GM19099 (cell line): ENCODE data around the gene LZTR1.

Source experiments
- POLR2A ChIP-seq: IDR thresholded peaks from 3 replicates; pipeline ENCODE4 v1.6.1; 2011; ENCODE audit warnings: low read depth; ENCODE audit not compliant: insufficient read length; ENCODE audit errors: extremely low read depth

The LZTR1 gene

DNA sequence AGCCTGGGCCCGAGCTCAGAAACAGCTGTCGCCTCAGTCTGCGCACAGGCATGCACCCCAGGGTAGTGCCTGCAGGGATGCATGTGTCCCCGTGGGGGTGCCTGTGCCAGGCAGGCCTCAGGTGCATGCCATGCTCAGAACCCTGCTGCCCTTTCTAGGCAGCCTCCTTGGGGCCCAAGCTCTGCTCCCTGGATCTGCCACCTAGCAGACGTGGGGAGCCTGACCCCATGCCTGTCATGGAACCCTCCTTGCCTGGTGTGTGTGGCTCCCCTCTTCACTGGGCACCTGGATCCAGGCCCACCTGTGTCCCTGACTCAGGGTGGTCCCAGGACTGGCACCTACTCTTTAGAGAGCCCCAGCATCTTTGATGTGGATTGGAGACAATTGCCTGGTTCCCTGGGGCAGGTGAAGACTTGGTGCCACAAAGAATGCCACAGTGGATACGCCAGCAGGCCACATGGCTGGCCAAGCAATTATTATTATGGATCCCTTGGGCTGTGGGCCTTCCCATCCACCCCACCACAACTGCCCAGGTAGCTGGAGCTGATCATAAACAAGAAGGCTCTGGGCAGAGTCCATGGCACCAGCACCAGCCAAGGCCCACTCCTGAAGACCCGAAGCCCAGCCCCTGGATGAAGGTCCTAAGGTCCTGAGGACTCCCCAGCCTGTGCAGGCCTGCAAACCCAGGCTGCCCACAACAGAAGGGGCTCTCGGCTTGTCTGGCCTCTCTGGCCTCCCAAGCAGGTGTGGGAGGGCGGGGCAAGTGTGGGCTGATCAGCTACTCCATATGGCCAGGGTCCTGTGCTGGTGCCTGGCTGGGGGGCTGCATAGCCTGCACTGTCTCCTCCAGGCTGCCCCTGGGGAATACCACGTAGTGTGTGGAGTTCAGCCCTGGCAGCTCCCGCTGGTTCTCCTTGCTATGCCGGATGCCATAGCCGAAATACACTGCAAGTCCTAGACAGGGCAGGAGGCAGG, 46.5 kb downstream of the LZTR1 start:
- no peak for TF ChIP-seq POLR2A

DNA sequence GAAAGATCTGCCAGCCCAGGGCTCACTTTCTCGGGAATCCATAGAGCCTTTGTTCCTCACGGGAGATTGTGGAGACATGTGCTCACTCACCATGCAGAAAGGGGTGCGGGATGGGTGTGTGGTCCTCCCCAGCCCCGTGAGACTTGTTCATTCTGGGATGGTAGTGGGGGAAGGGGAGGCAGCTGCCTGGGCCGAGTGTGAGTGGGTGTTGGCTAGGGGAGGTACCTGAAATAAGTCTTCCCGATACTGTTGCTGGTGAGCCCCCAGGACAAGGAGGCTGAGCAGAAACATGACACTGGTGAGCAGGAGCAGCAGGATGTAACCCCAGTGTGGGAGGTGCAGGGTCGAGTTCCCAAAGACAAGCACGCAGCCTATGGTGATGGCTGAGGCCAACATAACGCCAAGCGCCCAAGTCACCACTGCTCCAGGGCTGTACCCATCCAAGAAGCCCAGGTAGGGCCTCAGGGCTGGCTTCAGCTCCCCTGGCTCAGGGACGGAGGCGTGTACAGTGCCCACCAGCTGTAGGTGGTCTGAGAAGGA, 47.5 kb downstream of the LZTR1 start:
- TF ChIP-seq POLR2A = no peak

- no peak for TF ChIP-seq POLR2A
Observed at GRCh38 chr22:21030032-21030431, 47.9 kb downstream of the LZTR1 start.

- TF ChIP-seq POLR2A = no peak
Observed at GRCh38 chr22:21030621-21031544, 48.8 kb downstream of the LZTR1 start.

DNA sequence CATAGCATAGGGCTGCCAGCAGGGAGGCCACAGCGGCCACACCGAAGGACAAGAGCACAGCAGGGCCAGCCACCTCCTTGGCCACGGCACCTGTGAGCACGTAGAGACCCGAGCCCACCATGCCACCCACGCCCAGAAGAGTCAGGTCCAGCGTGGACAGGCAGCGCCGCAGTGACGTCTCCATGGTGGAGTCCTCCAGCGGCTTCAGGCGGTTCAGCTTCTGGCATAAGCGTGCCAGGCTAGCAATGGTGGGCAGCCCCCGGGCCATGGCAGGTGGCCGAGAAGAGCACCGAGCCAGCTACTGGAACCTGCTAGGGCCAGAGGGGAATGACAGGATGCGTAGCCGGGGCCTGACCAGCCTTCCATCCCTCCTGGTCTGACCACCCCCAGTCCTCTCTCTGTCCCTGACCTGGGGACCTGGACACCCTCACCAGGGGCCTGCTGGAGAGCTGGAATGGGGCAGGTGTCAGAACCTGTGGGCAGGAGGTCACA, 49.5 kb downstream of the LZTR1 start:
- TF ChIP-seq POLR2A = no peak

GRCh38 chr22:21032037-21032867, 50.2 kb downstream of the LZTR1 start, which contains the start of gene SLC7A4:
TSS of gene SLC7A4 (minus strand) at chr22:21032561. CDS start at chr22:21031812, 749 bp downstream.
- TF ChIP-seq POLR2A = no peak

DNA sequence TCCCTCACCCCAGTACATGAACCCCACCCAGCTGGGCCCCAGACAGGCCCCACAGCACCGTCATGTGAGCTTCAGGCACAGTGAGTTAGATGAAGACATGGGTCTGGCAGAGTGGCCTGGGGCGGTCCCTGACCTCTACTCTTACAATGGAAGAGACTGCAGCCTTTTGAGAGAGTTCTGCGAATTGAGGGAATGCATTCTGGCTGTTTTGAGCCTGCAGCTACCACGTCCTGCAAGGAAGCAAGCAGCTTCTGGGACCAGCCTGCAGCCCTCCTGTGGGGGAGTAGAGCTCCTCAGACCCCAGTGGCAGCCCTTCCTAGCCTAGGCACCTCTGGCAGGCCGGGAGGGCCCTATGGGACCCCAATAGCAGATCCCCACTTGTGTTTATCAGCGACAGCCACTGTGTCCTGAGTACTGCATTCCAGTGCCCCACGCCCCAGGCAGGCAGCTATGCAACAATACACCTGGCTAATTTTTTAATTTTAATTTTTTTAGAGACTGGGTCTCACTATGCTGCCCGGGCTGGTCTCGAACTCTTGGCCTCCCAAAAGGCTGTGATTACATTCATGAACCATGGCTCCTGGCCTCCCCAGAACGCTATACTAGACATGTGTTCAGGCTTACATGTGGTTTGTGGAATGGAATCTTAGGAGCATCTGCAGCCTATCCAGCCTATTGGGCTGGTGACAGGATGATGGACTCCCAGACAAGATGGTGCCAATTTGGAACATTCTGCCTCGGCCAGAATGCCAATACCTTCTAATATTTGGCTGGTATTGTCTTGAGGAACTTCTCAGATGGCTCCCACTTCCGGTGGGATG, 51.0 kb downstream of the LZTR1 start:
- no peak for TF ChIP-seq POLR2A

DNA sequence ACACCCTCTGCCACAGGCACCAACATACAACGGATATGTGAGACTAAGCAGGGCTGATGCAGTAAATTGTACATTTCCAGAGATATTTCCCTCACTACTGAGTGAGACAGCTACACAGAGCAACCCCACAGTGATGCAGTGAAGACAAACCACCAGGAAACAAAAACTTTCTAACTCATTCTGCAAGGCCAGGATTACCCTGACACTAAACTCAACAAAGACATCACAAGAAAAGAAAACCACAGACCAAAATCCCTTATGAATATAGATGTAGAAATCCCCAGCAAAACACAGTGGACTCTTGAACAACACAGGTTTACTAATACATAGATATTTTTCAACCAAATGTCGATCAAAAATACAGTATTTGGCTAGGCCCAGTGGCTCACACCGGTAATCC, 51.8 kb downstream of the LZTR1 start:
- TF ChIP-seq POLR2A = no peak

DNA sequence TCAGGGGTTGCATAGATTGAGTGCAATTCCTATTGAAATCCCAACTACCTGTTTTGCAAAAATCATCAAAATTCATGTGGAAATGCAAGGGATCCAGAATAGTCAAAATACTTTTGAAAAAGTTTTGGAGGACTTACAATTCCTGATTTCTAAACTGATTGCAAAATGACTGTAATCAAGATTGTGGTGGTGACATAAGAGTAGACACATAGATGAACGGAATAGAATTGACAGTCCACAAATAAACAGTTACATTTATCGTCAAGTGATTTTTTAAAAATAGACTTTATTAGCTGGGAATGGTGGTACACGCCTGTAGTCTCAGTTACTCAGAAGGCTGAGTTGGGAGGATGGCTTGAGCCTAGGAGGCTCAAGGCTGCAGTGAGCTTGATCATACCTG, 52.9 kb downstream of the LZTR1 start:
- no peak for TF ChIP-seq POLR2A

DNA sequence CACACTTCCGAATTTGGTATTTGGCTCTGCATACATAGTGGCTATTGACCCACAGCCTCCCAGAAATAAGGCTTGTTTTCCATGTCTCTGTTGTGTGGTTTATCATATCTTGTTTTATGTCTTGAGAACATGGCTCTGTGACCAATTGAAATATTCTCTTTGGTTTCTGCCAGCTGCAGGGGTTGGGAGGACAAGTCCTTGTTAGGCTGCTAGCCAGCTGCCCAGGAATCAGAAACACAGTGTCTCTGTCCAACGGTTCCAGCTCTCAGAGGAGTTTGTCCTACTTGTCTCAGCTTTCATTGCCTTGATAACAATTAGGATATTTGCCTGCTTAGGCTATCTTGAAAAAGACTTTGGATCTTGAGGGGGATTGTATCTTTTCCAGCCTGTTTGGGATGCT, 56.3 kb downstream of the LZTR1 start:
- TF ChIP-seq POLR2A = no peak

GRCh38 chr22:21041937-21042336, 59.8 kb downstream of the LZTR1 start:
- TF ChIP-seq POLR2A = no peak

DNA sequence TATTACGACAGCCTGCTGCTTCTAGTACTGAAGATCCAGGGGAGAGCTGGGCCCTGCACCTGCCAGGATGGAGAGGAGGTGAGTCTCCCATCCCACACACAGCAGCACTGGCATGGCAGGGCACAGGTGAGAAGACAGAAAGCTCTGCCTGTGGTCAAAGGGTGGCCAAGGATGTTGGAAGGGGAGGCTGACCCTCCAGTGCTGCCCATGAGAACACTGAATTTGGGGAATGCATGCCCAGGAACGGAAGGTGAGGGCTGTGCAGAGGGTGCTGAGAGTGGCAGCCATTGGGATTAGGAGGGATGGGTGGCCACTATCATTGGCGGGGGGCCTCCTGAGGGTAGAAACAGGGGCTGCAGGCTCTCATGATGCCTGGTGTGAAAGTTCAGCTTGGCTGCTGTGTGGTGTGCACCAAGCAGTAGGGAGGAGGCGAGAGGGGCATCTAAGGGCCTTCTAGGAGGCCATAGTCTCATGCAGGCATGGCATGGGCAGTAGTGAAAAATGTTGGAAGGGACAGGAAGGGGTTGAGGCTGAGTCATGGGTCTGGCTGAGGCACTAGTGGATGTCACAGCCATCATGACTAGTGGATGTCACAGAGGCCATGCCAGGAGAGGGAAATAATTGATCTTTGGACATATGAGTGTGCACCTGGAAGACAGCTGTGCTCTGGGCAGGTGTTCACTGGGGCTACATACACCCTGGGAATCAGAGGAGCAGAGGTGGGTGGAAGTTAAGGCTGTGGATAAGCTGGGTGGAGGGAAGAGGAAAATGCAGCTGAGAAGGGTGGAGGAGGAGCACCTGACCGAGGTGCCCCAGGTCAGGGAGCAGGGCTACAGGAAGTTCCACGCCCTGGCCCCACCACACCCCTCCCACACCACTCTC, 61.1 kb downstream of the LZTR1 start:
- TF ChIP-seq POLR2A = no peak
